ENCODE measurements around the gene ZEB1. TPM values are rescaled to one million over a fixed set of nuclear protein-coding genes. Genes with fewer than 3 reads are reported as not detected.
A peak's percentile ranks its signal among the peaks of the same experiment; 100 is the strongest.

ZEB1 gene
- total RNA-seq, 6 experiments from 2014 or later: 46.2 to 59.5 (median 53.2) TPM

GRCh38 chr10:31304291-31304970 is 14.6 kb upstream of the ZEB1 start:
- H3K4me3 Mint-ChIP-seq: no peak overlapping the region
- peaks cover 4% of the 10 kb centered on the region for H3K36me3 Mint-ChIP-seq (ENCODE audit: low read depth)
- no peak for DNase-seq
- H3K9me3 Mint-ChIP-seq: no peaks in the 10 kb centered on the region
- TF ChIP-seq CTCF (IDR thresholded peaks at IDR 0.05): no peak
- H3K27ac Mint-ChIP-seq: no peak overlapping the region
- H3K4me1 Mint-ChIP-seq (ENCODE audit: low read depth): peaks cover 8% of the 10 kb centered on the region
- H3K27me3 Mint-ChIP-seq (ENCODE audit: insufficient read depth): no peaks in the 10 kb centered on the region

GRCh38 chr10:31313396-31313795 is 5.6 kb upstream of the ZEB1 start:
- no peak overlapping the region for H3K4me3 Mint-ChIP-seq
- no peak for TF ChIP-seq CTCF (IDR thresholded peaks at IDR 0.05)
- no peaks in the 10 kb centered on the region for H3K9me3 Mint-ChIP-seq
- no peak overlapping the region for H3K27ac Mint-ChIP-seq
- H3K36me3 Mint-ChIP-seq (ENCODE audit: low read depth): peaks cover 22% of the 10 kb centered on the region
- H3K4me1 Mint-ChIP-seq (ENCODE audit: low read depth): peaks cover 51% of the 10 kb centered on the region
- no peak for DNase-seq
- H3K27me3 Mint-ChIP-seq (ENCODE audit: insufficient read depth): no peaks in the 10 kb centered on the region

GRCh38 chr10:31314256-31315150 is 4.5 kb upstream of the ZEB1 start:
- TF ChIP-seq CTCF (IDR thresholded peaks at IDR 0.05): no peak
- no peak for DNase-seq
- Mint-ChIP-seq H3K4me3 (no peak overlapping the region; the same call in 1 of the 2 replicates), H3K36me3 (ENCODE audit: low read depth) (peaks cover 17% of the 10 kb centered on the region), H3K27ac (peak overlapping the region; percentile 92), H3K4me1 (ENCODE audit: low read depth) (peaks cover 51% of the 10 kb centered on the region), H3K27me3 (ENCODE audit: insufficient read depth) (peaks cover 1% of the 10 kb centered on the region; the same call in 1 of the 2 replicates), H3K9me3 (no peaks in the 10 kb centered on the region)

- H3K4me1 Mint-ChIP-seq (ENCODE audit: low read depth): peaks cover 51% of the 10 kb centered on the region
- H3K27ac Mint-ChIP-seq: peak overlapping the region; percentile 92
- TF ChIP-seq CTCF (IDR thresholded peaks at IDR 0.05): peak; percentile 11; the same call in 1 of the 2 replicates
- peak overlapping the region; percentile 81 for H3K4me3 Mint-ChIP-seq
- H3K36me3 Mint-ChIP-seq (ENCODE audit: low read depth): peaks cover 16% of the 10 kb centered on the region; the same call in 1 of the 2 replicates
- peaks cover 1% of the 10 kb centered on the region; the same call in 1 of the 2 replicates for H3K27me3 Mint-ChIP-seq (ENCODE audit: insufficient read depth)
- H3K9me3 Mint-ChIP-seq: no peaks in the 10 kb centered on the region
- peak; percentile 71 for DNase-seq
Measured at GRCh38 chr10:31315453-31315852, 3.6 kb upstream of the ZEB1 start.

GRCh38 chr10:31317171-31317570 is 1.8 kb upstream of the ZEB1 start:
- DNase-seq: no peak
- H3K27ac Mint-ChIP-seq: peak overlapping the region; percentile 96

More at GRCh38 chr10:31317171-31317570, 1.8 kb upstream of the ZEB1 start:
- Mint-ChIP-seq H3K27me3 (ENCODE audit: insufficient read depth) (peaks cover 1% of the 10 kb centered on the region; the same call in 1 of the 2 replicates), H3K36me3 (ENCODE audit: low read depth) (peaks cover 13% of the 10 kb centered on the region; the same call in 1 of the 2 replicates), H3K4me1 (ENCODE audit: low read depth) (peaks cover 57% of the 10 kb centered on the region), H3K4me3 (peak overlapping the region; percentile 95), H3K9me3 (no peaks in the 10 kb centered on the region)
- no peak for TF ChIP-seq CTCF (IDR thresholded peaks at IDR 0.05)
